GM19452 (cell line): ENCODE results near the gene VPS37B.

Source experiments
- ATAC-seq: cut with Tn5 transposase; IDR thresholded peaks from one replicate; pipeline ENCODE4 v1.9.1; 2021; ENCODE audit not compliant: unreplicated experiment

Gene VPS37B

DNA sequence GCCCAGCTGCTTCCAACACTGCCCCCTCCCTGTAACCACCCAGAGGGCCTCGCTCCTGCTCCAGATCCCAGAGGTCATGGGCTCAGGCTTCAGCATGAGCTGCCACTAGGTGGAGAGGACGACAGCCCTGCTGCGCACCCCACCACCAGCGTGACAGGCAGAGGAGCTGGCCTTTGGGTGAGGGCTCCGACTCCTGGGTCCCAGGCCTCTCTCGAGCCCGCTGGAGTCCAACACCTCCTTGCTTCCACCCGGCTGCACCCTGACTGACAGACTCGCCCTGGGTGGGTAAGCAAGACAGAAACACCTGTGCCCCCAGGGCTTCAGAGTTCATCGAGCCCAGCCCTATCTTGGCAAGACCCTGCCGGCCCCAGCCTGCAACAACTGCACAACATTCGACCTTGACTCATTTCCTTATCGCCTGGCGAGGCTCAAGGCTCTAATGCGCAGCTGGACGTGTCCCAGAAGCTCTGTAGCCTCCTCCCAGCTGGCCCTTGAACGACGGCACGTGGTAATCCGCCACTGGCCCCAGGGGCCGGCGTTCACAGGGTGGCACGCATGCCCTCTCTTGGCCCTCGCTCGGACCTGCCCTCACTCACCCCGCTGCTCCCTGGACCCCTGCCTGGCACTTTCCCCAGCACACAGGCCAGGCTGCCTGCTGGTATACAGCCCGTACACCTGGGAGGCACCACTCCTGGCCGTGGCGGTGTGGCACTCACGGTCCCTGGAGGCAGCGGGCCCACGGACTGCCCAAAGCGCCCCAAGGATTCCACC, 28.0 kb downstream of the VPS37B start:
- ATAC-seq = no peak

DNA sequence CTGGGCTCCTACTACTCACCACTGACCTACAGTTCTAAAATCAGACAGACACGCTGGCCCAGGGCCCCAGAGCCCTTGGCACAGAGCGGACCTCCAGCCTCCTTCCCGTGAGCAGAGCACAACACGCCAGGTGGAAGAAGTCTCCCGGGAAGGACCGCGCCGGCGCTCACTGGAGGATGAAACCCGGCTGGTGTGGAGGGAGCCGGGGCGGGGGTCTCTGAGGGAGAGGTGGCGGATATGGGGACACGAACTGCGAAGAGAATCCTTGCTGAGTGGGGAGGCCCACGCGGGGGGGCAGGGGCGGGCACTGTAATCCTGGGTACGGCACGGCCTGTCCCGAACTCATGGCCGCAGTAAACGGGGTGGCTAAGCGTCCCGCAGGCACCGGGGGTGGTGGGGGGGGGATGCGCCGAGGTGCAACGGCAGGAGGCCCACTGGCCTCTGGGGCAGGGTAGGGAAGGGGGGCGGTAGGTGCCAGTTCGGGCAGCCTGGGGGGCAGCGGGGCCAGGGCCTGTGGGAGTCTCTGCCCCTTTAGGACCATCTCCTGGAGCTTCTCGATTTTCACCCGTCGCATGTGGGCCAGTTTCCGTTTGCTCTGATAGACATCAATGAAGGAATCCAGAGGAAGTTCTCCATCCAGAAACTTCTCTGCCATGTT, 28.8 kb downstream of the VPS37B start:
- ATAC-seq = no peak

DNA sequence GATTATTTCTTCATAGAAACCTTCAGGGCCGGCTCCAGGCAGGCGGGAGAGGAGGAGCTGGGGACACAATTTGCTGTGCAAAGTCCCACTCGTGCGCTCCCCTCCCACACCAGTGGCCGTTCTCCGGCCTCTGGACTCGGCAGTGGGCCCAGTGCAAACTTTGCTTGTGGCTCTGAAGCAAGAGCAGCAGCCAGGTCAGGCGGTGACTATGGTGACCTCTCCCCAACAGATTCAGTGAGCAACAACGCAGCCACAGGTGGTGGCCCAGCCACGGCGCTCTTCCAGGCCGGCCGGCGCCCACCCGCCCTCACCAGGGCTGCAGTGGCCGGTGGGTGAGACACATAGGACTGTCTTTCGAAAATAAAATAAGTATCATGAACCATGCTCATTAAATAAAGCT, 29.5 kb downstream of the VPS37B start:
- no peak for ATAC-seq

DNA sequence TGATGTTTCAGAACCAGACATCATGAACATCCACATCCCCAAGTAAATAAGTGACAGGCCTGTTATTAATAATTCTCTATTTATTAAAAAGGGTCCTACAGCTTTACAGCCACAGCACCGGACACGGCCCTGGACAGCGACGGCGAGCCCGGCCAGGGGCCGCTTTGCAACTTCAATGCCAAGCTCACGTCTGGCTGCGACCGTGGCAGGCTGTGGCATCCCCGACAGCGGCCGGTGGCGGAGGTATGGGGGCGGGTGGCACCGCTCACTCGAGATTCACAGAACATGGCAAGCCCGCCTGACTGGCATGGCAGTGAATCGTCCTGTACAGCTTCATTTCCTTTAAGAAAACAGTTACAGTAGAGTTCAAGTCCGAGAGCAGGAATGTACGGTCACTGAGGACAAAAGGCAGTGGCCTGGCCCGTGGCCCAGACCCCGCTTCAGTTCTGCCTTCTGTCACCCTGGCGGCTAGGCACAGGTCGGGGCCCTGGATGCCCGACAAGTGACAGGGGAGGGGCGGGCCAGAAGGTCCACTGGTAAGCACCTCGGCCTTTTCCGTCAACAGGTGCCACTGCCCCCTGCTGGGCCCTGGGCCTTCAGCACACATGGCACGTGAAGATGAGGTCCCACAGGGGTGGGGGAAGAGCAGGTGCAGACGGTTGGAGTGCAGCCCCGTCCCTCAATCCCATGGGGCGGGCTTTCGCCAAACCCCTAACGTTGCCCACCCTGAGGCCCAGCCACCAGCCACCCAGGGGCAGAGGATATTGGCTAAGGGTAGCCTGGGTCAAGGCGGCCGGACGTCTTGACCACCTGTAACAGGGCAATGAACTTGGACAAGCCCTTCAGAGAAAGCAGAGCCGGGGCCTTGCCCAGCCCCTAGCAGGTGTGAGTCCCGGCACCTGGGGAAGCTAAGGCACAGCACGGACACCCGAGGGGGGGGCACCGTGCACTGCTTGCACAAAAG, 30.4 kb downstream of the VPS37B start:
- no peak for ATAC-seq

DNA sequence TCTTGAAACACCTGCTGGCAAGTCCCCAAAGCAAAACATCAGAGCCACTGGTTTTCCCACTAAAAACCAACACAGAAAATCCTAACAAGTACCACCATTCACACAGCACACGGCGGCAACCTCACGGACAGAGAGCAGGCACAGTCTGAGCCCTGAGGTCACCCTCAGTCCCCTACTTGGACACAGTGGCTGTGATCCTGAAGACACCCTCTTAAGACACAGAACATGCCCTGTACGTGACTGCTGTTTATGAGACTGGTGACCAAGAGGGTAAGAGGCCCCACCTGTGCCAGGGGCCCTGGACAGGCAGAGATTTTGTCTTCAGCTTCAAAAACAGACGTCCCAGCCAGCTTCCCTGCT, 31.1 kb downstream of the VPS37B start:
- no peak for ATAC-seq

DNA sequence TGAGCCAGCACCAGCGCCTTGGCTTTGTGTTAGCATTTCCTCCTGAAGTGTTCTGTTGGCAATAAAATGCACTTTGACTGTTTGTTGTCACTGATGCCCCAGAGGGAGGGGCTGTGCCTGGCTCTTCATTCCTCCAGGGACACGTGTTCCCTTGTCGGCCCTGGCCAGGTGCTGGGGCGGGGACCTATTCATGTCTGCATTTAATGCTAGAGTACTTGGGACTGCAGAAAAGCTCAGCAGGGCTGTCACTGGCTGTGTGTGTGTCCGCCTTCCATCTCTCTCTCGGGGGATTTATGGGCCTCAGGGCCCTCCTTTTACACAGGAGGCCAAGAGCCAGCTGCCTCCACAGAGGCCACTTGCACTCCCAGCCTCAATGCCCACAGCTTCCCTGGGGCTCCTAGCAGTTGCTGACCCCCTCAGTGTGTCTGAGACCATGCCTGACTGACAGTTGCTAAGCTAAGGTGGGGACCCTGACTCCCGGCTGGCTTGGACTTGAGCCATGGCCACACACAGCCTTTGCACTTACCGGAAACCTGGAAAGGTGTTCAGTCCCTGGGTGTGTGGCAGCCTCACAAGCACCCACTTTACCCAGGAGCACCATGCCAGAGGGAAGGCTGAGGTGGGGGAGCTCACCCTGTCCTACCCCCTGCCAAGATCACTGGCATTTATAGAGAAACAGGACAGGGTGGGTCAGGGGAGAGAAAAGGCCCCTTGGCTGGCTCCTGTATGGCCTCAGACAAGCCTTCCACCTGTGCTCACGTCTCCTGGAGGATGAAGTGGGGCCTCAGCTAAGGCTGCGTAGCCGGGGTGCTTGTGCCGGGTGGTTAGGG, 32.8 kb downstream of the VPS37B start:
- ATAC-seq = no peak

DNA sequence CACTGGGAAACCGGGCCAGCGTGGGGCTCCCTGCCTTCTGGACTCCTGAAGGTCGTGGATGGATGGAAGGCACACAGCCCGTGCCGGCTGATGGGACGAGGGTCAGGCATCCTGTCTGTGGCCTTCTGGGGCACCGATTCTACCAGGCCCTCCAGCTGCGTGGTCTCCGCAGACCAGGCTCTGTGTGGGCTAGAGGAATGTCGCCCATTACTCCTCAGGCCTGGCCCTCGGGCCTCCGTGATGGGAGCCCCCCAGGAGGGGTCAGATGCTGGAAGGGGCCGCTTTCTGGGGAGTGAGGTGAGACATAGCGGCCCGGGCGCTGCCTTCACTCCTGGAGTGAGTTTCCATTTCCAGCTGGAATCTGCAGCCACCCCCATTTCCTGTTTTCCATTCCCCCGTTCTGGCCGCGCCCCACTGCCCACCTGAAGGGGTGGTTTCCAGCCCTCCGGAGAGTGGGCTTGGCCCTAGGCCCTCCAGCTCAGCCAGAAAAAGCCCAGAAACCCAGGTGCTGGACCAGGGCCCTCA, 33.8 kb downstream of the VPS37B start:
- ATAC-seq = no peak

DNA sequence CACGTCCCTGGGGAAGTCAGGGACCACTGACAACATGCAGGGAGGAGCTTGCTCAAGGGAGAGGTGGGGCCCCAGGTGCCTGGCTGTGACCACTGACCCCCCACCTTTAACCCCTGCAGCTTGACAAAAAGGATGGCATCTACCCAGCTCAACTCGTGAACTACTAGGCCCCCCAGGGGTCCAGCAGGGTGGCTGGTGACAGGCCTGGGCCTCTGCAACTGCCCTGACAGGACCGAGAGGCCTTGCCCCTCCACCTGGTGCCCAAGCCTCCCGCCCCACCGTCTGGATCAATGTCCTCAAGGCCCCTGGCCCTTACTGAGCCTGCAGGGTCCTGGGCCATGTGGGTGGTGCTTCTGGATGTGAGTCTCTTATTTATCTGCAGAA, 34.3 kb downstream of the VPS37B start:
- ATAC-seq = no peak

DNA sequence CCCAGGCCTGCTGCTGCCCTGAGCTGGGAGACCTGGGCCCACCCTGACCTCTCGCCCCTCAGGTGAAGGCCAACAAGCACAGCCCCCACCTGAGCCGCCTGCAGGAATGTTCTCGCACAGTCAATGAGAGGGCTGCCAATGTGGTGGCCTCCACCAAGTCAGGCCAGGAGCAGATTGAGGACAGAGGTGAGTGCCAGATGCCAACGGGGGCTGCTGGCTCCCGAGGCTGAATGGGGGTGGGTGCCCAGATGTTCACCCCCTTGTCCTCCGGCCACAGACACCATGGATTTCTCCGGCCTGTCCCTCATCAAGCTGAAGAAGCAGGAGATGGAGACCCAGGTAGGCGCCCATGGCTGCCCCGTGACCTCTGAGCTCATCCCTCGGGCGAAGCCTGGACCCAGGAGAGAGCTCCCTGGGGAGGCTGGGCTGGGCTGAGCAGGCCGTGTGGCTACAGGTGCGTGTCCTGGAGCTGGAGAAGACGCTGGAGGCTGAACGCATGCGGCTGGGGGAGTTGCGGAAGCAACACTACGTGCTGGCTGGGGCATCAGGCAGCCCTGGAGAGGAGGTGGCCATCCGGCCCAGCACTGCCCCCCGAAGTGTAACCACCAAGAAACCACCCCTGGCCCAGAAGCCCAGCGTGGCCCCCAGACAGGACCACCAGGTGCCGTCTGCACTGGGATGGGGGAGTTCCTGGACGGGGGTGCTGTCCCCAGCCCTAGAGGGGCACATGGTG, 34.9 kb downstream of the VPS37B start:
- no peak for ATAC-seq

DNA sequence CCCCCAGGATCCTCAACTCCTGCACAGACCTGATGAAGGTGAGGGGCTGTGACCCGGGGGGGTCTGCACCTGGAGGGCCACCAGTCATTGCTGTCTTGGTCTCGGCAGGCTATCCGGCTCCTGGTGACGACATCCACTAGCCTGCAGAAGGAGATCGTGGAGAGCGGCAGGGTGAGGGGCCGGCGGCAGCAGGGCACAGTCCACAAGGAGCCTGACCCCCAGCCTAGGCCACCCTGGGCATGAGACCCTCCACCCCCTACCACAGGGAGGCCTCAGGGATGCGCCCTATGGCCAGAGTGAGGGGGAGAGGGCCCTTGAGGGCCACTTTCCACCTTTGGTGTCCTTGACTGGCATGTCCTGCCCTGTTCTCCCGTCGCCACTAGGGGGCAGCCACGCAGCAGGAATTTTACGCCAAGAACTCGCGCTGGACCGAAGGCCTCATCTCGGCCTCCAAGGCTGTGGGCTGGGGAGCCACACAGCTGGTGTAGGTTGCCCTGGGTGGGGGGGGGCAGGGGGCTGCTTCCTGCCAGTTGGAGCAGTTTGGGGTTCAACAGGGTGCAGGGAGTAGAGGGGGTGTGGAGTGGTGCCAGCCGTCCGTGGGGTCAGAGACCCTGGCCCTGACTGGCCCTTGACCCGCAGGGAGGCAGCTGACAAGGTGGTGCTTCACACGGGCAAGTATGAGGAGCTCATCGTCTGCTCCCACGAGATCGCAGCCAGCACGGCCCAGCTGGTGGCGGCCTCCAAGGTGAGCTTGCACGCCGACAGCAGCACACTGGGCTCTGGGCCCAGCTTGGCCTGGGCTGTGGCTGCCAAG, 35.7 kb downstream of the VPS37B start:
- ATAC-seq = no peak

DNA sequence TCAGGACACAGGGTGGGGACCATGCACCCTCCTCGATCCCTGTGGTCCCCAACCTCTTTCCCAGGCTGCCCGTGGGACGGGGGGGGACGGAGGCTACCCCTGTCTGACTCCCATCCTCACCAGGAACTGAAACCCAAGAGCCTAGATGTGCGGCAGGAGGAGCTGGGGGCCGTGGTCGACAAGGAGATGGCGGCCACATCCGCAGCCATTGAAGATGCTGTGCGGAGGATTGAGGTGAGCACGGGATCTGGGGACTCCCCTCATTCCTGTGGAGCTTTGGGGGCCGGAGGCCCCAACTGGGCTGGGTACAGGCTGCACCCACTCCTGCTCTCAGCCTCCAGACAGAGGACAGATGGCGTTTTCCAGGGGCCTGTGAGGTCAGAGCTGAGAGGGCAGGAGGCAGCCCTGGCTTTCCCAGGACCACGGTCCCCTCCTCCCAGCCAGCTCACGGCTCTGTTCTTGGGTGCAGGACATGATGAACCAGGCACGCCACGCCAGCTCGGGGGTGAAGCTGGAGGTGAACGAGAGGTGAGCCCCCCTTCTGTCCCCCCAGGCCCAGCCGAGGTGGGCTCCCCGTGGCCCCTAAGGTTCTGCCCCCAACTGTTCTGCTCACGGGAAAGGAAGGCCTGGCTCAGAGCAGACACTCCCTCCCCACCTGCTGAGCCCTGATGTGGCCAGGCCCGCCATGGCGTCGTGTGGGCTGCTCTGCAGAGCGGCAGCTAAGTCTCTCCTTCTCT, 36.5 kb downstream of the VPS37B start:
- no peak for ATAC-seq

DNA sequence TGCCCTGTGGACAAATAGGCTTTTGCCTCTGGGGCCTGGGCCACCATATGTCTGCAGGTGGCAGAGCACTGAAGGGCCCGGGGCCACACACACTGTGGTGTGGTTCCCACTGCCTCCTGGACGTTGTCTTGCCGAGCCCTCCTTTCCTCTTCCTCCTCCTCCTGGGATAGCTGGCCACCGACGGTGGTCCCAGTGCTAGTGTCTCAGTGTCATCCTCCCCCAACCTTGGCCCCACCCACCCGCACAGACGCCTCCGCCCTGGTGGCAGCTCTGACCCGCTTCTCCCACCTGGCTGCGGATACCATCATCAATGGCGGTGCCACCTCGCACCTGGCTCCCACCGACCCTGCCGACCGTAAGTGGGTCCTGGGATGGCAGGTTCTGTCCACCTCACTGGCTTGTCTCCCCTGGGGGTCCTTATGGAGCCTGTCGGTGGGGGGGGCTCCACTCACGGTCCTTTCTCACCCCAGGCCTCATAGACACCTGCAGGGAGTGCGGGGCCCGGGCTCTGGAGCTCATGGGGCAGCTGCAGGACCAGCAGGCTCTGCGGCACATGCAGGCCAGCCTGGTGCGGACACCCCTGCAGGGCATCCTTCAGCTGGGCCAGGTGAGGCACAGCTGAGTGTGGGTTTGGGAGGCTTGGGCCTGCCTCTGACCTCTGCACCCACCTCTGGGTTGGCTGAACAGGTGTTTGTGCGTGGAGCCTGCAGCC, 37.2 kb downstream of the VPS37B start:
- ATAC-seq = no peak

DNA sequence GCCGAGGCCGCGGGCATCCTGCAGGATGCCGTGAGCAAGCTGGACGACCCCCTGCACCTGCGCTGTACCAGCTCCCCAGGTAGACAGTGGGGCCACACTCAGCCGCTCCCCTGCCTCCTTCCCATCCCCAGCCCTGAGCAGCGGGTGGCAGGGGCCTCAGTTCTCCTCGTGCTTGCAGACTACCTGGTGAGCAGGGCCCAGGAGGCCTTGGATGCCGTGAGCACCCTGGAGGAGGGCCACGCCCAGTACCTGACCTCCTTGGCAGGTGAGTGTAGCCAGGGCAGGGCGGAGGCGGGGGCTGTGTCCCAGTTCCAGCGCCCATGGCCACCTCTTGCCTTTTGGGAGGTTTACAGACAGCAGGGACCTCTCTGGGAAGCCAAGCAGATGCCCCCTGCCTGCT, 37.8 kb downstream of the VPS37B start:
- no peak for ATAC-seq

DNA sequence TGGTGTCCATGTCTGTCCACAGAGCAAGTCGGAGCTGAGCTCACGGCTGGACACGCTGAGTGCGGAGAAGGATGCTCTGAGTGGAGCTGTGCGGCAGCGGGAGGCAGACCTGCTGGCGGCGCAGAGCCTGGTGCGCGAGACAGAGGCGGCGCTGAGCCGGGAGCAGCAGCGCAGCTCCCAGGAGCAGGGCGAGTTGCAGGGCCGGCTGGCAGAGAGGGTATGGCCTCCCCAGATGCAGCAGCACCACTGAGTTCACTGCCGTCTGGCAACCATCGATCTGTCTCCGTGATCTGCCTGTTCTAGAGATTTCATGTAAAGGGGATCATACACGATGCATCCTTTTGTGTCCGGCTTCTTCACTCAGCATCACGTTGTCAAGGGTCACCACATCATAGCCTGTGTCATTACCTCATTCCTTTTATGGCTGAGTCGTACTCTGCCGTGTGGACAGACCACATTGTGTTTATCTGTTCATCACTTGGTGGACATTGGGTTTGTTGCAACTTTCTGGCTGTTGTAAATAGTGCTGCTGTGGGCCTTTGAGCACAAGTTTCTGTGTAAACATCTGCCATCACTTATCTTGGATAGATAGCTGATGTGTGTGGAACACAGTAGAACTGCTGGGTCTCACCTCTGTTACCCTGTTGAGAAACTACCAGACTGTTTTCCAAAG, 38.8 kb downstream of the VPS37B start:
- no peak for ATAC-seq

DNA sequence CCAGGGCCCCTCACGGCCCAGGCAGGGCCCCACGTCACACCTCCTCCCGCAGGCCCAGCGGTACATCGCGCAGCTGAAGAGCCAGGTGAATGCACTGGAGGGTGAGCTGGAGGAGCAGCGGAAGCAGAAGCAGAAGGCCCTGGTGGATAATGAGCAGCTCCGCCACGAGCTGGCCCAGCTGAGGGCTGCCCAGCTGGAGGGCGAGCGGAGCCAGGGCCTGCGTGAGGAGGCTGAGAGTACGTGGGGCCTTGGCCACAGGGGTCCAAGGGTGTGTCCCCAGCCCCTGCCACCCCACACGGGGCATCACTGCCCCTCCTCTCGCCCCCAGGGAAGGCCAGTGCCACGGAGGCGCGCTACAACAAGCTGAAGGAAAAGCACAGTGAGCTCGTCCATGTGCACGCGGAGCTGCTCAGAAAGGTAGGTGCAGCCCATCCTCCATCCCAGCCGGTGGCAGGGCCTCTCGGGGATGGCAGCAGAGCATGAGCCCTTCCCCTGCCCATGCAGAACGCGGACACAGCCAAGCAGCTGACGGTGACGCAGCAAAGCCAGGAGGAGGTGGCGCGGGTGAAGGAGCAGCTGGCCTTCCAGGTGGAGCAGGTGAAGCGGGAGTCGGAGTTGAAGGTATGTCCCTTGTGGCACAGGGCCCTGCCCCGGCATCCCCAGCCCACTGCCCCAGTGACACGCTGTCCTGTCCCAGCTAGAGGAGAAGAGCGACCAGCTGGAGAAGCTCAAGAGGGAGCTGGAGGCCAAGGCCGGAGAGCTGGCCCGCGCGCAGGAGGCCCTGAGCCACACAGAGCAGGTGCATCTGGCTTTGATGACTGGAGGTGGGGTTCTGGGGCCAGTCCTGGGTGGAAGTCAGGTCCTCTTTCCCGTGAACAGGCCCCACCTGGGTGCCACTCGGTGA, 39.7 kb downstream of the VPS37B start:
- ATAC-seq = no peak
